Endothelial cell of umbilical vein (primary cell): ENCODE measurements around the gene LRP1. TPM values are rescaled to one million over a fixed set of nuclear protein-coding genes. Genes with fewer than 3 reads are reported as not detected.

Experiments
- BruUV-seq: library from RNA; stranded (reverse); fragments of 400-500 nt; replicated peaks from 2 replicates; lab custom pipeline; 2021; lab: Mats Ljungman, UMichigan
- CTCF ChIA-PET: fragments of 300-600, 350-600 bp; sonication (Branson Sonifier 250); formaldehyde crosslinking; loops from one replicate; lab custom pipeline; 2021; ENCODE audit warnings: antibody characterized with exemption, inconsistent platforms; lab: Charles Lee
- POLR2A ChIA-PET: fragments of 300-600, 350-600 bp; sonication (Branson Sonifier 250); formaldehyde crosslinking; loops from one replicate; lab custom pipeline; 2021; ENCODE audit warnings: antibody characterized with exemption, inconsistent platforms; lab: Charles Lee
- DNase-seq: peaks from one replicate; pipeline ENCODE4 v3.0.0-alpha.2; 2011; ENCODE audit warnings: low read depth, low spot score
- FAIRE-seq: peaks from 2 replicates; lab custom pipeline; 2011; peaks lifted over from hg19 to GRCh38; lab: Jason Lieb, UNC
- H2AFZ ChIP-seq: 2 replicates; pipeline ENCODE4 v1.6.0; 2012; ENCODE audit warnings: low read depth, low read length, control low read depth, inconsistent platforms
- H3K27ac ChIP-seq: 2 replicates; pipeline ENCODE4 v1.5.1; 2011; ENCODE audit warnings: low read depth, mild to moderate bottlenecking, control low read depth, low read length, moderate library complexity; ENCODE audit not compliant: insufficient read depth
- H3K27me3 ChIP-seq, 2 experiments: 2 replicates each; pipeline versions ENCODE4 v1.6.0 to v1.6.1; 2011; ENCODE audit warnings: low read length in 2 of 2, mixed read lengths in 1 of 2; ENCODE audit not compliant: control insufficient read depth in 2 of 2, insufficient read depth in 2 of 2
- H3K36me3 ChIP-seq, 2 experiments: 2 replicates in 1 of 2; 3 replicates in 1 of 2; pipeline ENCODE4 v1.5.1; 2011; ENCODE audit warnings: low read length in 2 of 2, mild to moderate bottlenecking in 1 of 2, moderate library complexity in 1 of 2; ENCODE audit not compliant: control insufficient read depth in 2 of 2, insufficient read depth in 2 of 2; ENCODE audit errors: extremely low read depth in 1 of 2
- H3K4me1 ChIP-seq: 3 replicates; pipeline ENCODE4 v1.5.1; 2011; ENCODE audit warnings: mild to moderate bottlenecking, low read length; ENCODE audit not compliant: control insufficient read depth, insufficient read depth; ENCODE audit errors: extremely low read depth
- H3K4me2 ChIP-seq: 2 replicates; pipeline ENCODE4 v1.6.1; 2011; ENCODE audit warnings: low read length, control low read depth, mixed read lengths; ENCODE audit not compliant: insufficient read depth
- H3K4me3 ChIP-seq, 3 experiments: fragments of 200-600 bp in 1 of 3; sonication (generic), shearing (Covaris generic) in 1 of 3; replicated peaks in 1 of 3; 2 replicates each; pipeline ENCODE4 v1.5.1; 2011 to 2016; ENCODE audit warnings: control low read depth in 3 of 3, low read length in 3 of 3, mild to moderate bottlenecking in 2 of 3, inconsistent platforms in 1 of 3, low read depth in 1 of 3, moderate library complexity in 1 of 3; ENCODE audit not compliant: insufficient read depth in 1 of 3
- H3K79me2 ChIP-seq: 2 replicates; pipeline ENCODE4 v1.6.0; 2012; ENCODE audit warnings: low read length, inconsistent platforms; ENCODE audit not compliant: control insufficient read depth, insufficient read depth
- H3K9ac ChIP-seq: replicated peaks from 2 replicates; pipeline ENCODE3; 2011; ENCODE audit warnings: low read length, control low read depth; ENCODE audit not compliant: insufficient read depth; ENCODE audit errors: extremely low read depth
- H3K9me1 ChIP-seq: replicated peaks from 3 replicates; pipeline ENCODE4 v1.6.0; 2011; ENCODE audit warnings: mild to moderate bottlenecking, low read length; ENCODE audit not compliant: control insufficient read depth, insufficient read depth; ENCODE audit errors: extremely low read depth
- H3K9me3 ChIP-seq: replicated peaks from 2 replicates; pipeline ENCODE4 v1.5.1; 2012; ENCODE audit warnings: low read length, inconsistent platforms; ENCODE audit not compliant: control insufficient read depth, insufficient read depth
- H4K20me1 ChIP-seq: replicated peaks from 2 replicates; pipeline ENCODE3; 2011; ENCODE audit warnings: mild to moderate bottlenecking, low read length; ENCODE audit not compliant: control insufficient read depth, insufficient read depth; ENCODE audit errors: extremely low read depth
- CTCF ChIP-seq, 2 donors: IDR thresholded peaks; 1 replicate in 1 of 2; 2 replicates in 1 of 2; pipeline ENCODE4 v1.5.1; 2011; ENCODE audit warnings: low read length in 2 of 2, mild to moderate bottlenecking in 2 of 2, moderate library complexity in 2 of 2, control low read depth in 1 of 2, inconsistent platforms in 1 of 2, low read depth in 1 of 2; ENCODE audit not compliant: insufficient read depth in 1 of 2; ENCODE audit errors: extremely low read depth in 1 of 2
- EZH2 ChIP-seq: IDR thresholded peaks from 2 replicates; pipeline ENCODE4 v1.6.1; 2012; ENCODE audit warnings: borderline replicate concordance, low read depth, mild to moderate bottlenecking, moderate library complexity, low read length, inconsistent platforms; ENCODE audit not compliant: severe bottlenecking
- FOS ChIP-seq: IDR thresholded peaks from 2 replicates; pipeline ENCODE4 v1.6.1; 2011; ENCODE audit warnings: mild to moderate bottlenecking, low read length, moderate library complexity, borderline replicate concordance; ENCODE audit not compliant: insufficient read depth
- GATA2 ChIP-seq: IDR thresholded peaks from 2 replicates; pipeline ENCODE4 v1.7.0; 2011; ENCODE audit warnings: low read depth, mild to moderate bottlenecking, moderate library complexity, mixed read lengths, low read length; ENCODE audit not compliant: insufficient read length, insufficient read depth
- JUN ChIP-seq: IDR thresholded peaks from 2 replicates; pipeline ENCODE4 v1.6.1; 2011; ENCODE audit warnings: borderline replicate concordance, low read depth; ENCODE audit not compliant: insufficient read length, insufficient read depth
- MYC ChIP-seq: IDR thresholded peaks from one replicate; pipeline ENCODE4 v1.6.1; 2011; ENCODE audit warnings: mild to moderate bottlenecking, low read depth, low read length
- POLR2A ChIP-seq: IDR thresholded peaks from 2 replicates; pipeline ENCODE4 v1.6.1; 2012; ENCODE audit warnings: low read depth, mild to moderate bottlenecking, control low read depth, low read length
- POLR2AphosphoS5 ChIP-seq: IDR thresholded peaks from 2 replicates; pipeline ENCODE4 v1.6.1; 2012; ENCODE audit warnings: low read depth, mild to moderate bottlenecking, control low read depth, low read length, moderate library complexity; ENCODE audit not compliant: insufficient read depth
- dilution Hi-C: fragments of 300-500 bp; cut with MboI; formaldehyde crosslinking; loops from one replicate; pipeline ENCODE4 v1.15.0; 2019; ENCODE audit warnings: low sequenced_read_pairs; ENCODE audit not compliant: extremely low pct_ligation_motif_present
- intact Hi-C: fragments of 100-400 bp; cut with micrococcal nuclease; formaldehyde crosslinking; loops from one replicate; pipeline ENCODE4 v1.10.0; 2022
- polyA plus RNA-seq, 4 experiments: library from polyadenylated mRNA; depleted of rRNA in 3 of 4; stranded (reverse) in 3 of 4; unstranded in 1 of 4; fragments of >200 nt; gene quantifications; 2 replicates each; pipeline versions ENCODE4 v1.2.1 to v1.2.3, GENCODE V29; 2011 to 2012; ENCODE audit warnings: missing spikeins in 1 of 4
- total RNA-seq: library from RNA; stranded (reverse); gene quantifications from 2 replicates; pipeline ENCODE4 v1.2.3, GENCODE V29; 2021
- TF ChIP-seq, protein P1 (sequence below): IDR thresholded peaks from 2 replicates; pipeline ENCODE4 v1.6.1; 2011; ENCODE audit not compliant: insufficient read depth, insufficient read length

Gene LRP1
- total and polyA plus RNA-seq, 2 donors (not counting 3 experiments of a cell fraction or from before 2014, with no cell fraction given), result 1.6 to 4.6 TPM

DNA sequence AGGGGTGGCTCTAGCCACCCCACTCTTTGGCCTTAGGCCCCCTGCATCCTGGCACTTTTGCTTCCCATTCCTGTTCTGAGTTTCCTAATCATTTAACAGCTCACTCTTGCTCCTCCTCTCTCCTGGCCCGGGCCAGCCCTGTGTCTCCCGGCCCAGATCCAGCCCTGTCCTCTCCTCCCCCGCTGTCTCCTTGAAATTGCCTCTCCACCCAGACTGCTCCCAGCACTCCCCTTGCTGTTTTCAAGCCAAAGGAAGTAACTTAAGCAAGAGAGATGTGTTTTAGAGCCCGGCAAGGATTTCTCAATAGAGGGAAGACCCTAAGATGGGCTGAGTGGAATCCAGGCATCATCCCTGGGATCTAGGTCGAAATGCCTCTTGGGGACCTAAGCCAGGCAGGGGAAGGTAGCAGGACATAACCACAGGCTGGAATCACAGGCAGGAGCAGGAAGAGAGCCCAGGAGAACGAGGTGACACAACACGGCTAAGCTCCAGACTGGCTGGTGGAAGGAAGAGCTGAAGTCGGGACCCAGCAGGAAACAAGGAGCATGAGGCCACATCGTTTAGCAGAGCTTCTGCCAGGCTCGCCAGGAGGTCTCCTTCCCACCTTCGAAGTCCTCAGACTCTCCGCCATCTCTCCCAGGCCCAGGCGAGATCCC lies 21.1 kb downstream of the LRP1 start:
- Histone ChIP-seq H3K4me3 (no peak overlapping the region), H3K27ac (no peak overlapping the region), H3K36me3 (no peaks in the 10 kb centered on the region), H3K9ac (no peak overlapping the region), H3K79me2 (no peaks in the 10 kb centered on the region), H3K9me1 (no peaks in the 10 kb centered on the region), H3K27me3 (no peaks in the 10 kb centered on the region), H3K4me1 (peaks cover 2% of the 10 kb centered on the region), H3K4me2 (no peak overlapping the region), H4K20me1 (no peaks in the 10 kb centered on the region), H2AFZ (no peak overlapping the region), H3K9me3 (no peaks in the 10 kb centered on the region)
- BruUV-seq, result no TSS peak
- TF ChIP-seq, protein P1, sequence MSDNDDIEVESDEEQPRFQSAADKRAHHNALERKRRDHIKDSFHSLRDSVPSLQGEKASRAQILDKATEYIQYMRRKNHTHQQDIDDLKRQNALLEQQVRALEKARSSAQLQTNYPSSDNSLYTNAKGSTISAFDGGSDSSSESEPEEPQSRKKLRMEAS, result no peak
- no peak for TF ChIP-seq POLR2A
- no peak for TF ChIP-seq JUN
- no peak for TF ChIP-seq EZH2
- no peak for TF ChIP-seq GATA2
- TF ChIP-seq MYC, result no peak
- no peak for TF ChIP-seq FOS
- no peak for TF ChIP-seq CTCF (IDR thresholded peaks at IDR 0.05; ENCODE audit: extremely low read depth in 1 of 2, insufficient read depth in 1 of 2, low read depth in 1 of 2, low read length in 2 of 2)
- TF ChIP-seq POLR2AphosphoS5, result no peak
- FAIRE-seq, result no peak
- DNase-seq, result no peak
- dilution Hi-C loops, result no loop called here
- intact Hi-C loops, result loop anchor here (2.0 kb wide), 1 partner anchor 21 kb away; the partner anchor contains the start of gene LRP1
- CTCF ChIA-PET, result interaction anchor here (1.9 to 5.5 kb wide), 3 partner anchors 25 to 34 kb away, joined by 5 to 38 read pairs (median 10); no protein-coding TSS in a partner anchor
- POLR2A ChIA-PET, result no interaction called here
